OCI-M1 (cell line): Measurements from ENCODE around the gene MSX1.
"Not testable (repeated sequence)": the region's sequence is repeated elsewhere in the genome, so short reads cannot be mapped to it uniquely, and the experiment has no call there.

ENCODE experiments used
- DNase-seq: peaks from one replicate; lab custom pipeline; 2025; lab: John Stamatoyannopoulos, UW

Gene MSX1

DNA sequence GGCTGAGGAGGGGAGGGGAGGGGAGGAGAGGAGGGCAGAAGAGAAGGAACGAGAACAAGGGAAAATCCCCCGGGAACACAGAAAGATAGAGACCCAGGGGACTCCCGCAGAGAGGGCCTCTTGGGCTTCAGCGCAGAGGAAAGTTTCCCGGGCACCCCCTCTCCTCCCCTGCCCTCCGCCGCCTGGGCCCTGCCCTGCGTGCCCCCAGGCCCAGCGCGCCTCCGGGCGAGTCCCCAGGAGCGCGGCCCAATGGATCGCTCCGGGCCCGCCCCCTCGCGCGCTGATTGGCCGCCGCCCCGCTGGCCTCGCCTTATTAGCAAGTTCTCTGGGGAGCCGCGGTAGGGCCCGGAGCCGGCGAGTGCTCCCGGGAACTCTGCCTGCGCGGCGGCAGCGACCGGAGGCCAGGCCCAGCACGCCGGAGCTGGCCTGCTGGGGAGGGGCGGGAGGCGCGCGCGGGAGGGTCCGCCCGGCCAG lies at the start of gene MSX1:
MSX1 (plus strand) TSS at position 341 of the 474 bp plus-strand sequence. CDS start 235 bp downstream, outside the sequence.
- peak; percentile 40 for DNase-seq

DNA sequence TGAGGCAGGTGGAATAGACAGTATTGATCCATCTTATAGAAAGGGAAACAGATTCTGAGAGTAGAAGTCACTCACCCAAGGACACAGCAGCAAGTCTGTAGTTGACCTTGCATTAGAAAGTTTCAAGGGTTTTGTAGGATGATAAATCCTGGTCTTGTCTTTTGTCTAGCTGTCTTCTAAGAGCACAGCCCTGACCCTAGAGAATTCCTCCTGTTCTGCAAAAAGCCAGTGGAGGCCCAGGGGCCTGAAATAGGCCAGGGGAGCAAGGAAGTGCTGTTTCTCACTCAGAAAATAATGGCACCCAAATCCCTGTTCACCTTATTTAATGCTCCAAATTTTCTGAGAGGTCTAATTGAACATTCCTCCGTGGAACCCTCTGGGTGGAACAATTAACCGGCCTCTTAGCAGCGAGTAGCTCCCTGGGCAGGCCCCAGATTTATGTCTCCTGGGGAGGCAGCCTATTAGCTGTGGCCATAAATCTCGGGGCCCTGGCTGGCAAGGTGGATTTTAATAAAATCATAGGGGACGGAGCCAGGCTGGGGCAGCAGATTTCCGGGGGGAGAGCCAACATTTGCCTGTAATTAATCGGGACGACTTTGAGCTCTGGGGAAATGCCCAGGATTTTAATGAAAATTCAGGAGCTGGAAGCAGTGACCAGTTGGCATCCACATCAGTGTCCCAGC lies 49.2 kb upstream of the MSX1 start:
- DNase-seq = no peak

DNA sequence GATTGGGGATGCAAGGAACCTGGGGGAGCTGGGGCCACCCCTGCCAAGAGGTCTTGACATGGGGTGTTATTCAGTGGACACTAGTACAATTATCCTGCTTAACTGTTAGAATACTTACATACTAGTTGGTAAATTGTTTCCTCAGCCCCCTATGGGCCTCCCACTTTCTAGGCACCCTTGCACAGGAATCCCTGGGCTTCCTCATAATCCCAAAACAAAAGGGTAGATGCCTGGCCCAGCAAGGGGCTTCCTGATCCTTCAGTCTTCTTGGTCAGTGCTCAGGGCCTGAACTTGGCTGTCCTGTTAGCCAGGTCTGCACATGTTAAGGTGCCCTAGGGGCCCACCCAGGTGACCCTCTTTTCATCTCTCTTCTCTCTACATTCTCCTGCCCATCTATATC lies 48.7 kb upstream of the MSX1 start:
- no peak for DNase-seq

DNA sequence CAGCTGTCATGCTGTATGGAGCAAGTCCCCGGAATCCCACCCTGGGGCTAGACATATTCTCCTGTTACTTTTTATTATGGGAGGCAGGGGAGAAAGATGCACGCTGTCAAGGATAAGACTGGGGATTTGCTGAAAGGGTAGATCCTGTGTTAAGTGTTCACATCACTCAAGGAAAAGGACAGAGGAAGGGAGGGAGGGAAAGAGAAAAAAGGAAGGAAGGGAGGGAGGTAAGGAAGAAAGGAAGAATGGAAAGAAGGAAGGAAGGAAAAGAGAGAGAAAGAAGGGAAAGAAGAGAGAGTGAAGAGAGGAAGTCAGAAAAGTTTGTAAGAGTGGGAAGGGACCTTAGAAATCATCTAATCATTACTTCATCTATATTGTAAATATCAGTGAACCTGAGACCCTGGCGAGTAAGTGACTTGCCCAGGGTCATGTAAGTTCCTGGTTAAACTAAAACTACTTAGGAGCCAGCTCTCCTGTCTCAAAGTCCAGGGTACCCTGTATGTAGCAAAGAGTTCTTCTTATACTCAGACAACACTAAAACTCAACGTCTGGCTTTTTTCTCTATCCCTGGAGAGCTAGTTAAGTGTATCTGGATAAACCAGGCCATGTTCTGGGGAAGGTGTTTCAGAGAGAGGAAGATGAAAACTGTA lies 47.2 kb upstream of the MSX1 start:
- DNase-seq = no peak

DNA sequence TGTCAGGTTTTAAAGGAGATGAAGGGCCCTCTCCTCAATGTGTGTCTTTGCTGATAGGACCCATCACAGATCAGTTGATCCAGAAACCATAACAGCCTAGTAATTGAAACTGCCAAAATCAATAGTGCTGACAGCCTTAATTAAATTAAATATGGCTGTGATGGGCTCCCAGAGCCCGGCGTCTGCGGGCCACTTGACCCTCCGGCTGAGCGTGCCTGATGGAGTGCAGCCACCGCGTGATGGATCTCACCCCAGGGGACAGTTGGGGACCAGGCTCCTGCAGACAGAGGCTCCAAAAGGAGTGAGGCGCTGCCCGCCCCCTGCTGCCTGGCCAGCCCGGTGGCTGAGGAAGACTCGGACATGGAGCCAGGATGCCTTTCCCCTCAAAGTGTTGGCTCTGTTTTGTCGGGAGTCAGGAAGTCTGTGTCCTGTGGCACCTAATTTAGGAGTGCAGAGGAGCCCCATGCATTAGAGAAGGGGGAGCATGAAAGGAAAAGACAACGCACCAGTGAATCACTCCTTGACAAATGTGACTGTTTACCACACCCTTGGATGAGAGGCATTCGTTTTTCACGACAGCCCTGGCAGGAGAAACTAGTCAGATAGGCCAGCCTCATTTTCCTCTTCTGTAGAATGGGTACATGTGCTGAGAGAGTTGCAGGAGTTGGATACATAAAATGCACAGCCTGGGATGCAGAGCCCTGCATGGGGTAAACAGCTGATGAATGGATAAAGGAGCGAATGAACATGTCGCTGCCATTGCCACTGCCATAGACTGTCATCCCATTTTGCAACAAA lies 40.9 kb upstream of the MSX1 start:
- no peak for DNase-seq

DNA sequence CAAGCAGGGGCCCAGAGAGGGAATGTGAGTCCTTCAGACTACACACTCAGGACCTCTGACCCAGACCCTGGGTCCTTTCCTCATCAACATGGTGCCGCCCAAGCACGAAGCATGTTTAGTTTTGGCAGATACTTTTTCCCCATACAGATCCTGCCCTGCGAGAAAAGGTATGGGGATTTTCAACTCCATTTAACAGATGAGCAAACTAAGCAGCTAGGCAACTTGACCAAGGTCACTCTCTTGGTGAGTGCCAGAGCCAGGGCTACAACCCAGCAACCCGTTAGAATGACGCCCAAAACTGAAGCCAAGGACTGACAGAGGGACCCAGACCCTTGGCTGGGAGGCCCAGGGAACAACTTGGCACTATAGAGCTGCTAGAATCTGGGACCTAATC lies 40.3 kb upstream of the MSX1 start:
- DNase-seq = no peak

DNA sequence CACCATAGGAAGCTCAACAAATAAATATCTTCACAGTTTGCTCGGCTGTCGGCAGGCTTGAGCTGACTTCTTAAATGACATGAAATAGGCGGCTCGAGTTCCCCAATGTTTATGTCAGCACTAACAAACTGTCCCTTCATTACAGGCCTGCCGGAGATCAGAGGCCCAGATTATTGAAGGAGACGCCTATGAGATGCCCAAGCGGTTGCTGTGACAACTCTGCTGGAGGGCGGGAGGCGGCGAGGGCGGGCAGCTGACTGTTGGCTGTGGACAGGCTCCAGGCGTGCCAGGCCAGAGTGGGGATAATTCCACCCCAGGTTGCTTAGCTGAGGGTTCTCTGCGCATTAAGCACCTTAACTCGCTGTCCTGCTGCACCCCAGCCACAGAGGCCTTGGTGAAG lies 39.2 kb upstream of the MSX1 start:
- DNase-seq = no peak

DNA sequence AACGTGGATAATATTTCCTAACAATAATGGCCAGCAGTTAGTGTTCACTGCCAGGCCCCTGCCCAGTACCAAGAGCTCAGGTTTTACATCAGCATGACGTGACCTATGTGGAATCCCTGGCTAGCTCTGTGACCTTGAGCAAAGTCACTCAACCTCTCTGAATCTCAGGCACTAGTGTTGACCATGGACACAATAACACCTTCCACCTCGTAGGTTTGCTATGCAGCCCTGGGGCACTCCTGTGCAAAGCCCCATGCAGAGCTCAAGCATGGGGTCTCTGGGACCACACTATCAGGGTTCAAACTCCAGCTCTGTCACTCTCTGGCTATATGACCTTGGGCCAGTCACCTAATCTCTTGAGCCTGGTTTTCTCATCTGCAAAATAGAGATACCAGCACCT lies 38.7 kb upstream of the MSX1 start:
- no peak for DNase-seq

DNA sequence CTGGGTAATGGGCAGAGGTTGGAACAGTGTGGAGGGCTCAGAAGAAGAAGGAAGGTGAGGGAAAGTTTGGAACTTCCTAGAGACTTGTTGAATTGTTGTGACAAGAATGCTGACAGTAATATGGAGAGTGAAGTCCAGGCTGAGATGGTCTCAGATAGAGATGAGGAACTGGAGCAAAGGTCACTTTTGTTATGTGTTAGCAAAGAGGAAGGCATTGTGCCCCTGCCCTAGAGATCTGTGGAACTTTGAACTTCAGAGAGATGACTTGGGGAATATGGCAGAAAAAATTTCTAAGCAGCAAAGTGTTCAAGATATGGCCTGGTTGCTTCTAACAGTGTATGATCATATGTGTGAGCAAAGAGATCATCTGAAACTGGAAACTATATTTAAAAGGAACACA lies 37.9 kb upstream of the MSX1 start:
- DNase-seq = no peak

DNA sequence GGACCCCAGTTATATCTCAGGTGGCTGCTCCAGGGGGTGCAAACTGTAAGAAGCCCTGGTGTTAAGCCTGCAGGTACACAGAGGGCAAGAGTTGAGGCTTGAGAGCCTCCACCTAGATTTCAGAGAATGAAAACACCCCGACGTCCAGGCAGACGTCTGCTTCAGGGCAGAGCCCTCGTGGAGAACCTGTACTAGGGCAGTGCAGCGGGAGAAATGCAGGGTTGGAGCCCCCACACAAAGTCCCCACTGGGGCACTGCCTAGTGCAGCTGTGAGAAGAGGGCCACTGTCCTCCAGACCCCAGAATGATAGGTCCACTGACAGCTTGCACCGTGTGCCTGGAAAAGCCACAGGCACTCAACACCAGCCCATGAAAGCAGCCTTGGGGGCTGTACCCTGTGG lies 37.2 kb upstream of the MSX1 start:
- not testable (repeated sequence) for DNase-seq

DNA sequence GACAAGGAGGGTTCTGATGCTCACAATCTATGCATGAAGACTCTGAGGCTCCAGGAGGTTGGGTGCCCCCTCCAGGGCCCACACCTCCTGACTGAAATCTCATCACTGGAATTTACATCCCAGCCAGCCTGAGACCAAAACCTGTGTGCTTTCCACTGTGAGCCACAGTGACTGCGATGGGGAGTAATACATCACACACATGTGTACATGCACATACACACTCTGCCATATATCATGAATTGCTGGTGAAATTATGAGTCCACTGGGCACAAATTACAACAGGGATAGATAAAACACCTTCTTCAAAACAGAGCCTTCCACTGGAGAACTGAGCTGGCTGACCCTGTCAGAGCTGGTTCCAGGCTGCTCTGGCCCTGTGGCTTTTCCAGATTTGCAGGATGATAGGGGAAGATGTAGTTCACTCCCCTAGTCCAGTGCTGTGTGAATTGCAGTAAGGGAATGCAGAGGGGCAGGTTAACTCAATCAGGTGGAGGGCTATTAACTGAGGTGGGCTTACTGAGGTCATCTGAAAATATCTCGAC lies 35.8 kb upstream of the MSX1 start:
- DNase-seq = no peak

DNA sequence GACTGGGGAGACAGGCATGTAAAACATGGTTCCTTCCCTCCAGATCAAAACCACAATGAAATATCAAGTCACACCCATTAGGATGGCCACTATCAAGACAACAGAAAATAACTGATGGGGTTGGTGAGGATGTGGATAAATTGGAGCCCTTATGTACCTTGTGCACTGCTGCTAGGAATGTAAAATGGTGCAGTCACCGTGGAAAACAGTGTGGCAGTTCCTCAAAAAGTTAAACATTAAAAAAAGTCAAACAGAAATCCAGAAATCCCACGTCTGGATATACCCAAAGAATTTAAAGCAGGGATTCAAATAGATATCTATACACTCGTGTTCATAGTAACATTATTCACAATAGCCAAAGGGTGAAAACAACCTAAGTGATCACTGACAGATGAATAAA lies 35.2 kb upstream of the MSX1 start:
- no peak for DNase-seq

DNA sequence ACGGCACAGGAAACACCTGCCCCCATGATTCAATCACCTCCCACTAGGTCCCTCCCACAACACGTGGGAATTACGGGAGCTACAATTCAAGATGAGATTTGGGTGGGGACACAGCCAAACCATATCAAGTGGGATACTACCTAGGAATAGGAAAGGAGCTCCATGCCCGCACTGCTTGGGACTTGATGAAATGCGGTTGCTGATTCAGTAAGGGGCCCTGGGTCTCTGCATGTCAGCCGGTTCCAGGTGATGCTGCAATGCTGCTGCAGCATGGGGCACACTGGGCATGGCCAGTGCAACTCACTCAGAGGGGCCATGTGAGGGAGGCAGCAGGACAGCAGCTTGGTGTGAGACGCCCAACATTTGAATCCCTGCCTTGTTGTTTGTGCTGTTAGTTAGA lies 34.0 kb upstream of the MSX1 start:
- no peak for DNase-seq

DNA sequence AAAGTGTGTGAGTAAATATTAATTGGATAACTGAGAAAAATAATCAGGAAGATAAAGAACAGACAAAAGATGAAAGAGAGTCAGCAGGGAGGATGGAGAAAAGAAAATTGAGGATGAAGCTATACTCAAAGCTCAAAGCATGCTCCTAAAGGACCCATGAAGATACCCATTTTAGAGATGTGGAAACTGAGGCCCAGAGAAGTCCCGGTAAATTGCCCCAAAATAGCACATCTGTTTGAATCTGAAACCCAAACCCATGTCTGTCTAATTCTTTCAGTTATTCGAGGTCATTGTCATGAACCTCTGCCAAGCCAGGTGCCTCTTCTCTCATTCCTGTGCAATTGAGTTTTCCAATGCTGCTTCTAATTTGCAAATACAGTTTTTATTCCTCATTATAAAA lies 29.6 kb upstream of the MSX1 start:
- DNase-seq = no peak

DNA sequence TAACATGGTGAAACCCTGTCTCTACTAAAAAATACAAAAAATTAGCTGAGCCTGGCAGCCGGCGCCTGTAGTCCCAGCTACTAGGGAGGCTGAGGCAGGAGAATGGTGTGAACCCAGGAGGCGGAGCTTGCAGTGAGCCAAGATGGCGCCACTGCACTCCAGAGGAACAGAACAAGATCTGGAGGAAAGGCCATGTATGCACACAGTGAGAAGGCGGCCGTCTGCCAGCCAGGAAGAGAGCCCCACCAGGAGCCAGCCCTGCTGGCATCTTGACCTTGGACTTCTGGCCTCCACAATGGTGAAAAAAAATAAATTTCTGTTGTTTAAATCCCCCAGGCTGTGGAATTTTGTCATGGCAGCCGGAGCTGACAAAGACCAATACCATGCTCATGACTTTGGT lies 28.2 kb upstream of the MSX1 start:
- no peak for DNase-seq

DNA sequence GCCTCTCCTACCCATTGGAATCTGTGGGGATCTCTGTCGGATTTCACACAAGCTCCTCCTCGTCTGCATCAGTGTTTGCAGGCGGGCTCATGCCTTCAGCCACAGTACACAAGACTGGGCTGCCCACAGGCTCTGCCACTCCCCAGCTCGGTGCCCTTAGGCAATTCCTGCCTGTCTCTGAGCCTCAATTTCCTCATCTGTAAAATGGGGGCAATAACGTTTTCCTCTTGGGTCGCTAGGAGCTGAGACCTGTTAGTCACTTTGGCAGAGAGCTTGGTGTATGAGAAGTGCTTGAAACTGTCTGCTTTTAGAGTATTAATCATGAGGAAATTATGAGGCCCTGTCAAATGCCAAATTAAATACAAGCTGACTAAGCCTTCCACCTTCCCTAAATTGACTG lies 27.6 kb upstream of the MSX1 start:
- no peak for DNase-seq

DNA sequence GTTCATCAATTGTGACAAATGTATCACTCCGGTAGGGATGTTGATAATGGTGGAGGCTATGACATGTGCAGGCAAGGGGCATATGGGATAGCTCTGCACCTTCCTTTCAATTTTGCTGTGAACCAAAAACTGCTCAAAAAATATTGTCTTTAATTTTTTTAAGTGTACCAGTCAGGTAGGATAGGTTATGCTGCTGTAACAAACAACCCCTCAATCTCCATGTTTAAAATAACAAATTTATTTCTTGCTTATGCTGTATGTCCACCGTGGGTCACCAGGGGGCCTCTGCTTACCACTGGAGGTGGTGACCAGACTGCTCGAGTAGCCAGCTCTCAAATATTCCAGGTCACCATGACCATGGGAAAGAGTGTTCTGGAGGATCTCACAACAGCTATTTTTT lies 23.4 kb upstream of the MSX1 start:
- DNase-seq = no peak

DNA sequence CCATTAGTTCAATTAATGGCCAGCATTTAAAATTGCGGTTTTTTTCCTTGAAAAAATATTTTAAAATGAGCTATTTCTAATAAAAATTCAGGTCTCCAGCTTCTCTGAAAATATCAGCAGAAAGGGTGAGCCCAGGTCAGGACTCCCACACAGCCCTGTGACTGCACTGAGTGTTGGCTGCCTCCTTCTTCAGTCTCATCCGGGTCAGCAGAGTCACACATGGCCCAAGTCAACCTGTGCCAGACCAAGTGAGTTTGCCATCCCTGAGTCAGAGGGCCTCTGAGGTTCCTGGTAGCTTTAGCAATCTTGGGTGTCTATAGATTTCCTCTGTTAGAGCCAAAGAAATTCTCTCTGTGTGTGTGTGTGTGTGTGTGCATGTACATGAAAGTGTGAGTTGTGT lies 22.1 kb upstream of the MSX1 start:
- no peak for DNase-seq

DNA sequence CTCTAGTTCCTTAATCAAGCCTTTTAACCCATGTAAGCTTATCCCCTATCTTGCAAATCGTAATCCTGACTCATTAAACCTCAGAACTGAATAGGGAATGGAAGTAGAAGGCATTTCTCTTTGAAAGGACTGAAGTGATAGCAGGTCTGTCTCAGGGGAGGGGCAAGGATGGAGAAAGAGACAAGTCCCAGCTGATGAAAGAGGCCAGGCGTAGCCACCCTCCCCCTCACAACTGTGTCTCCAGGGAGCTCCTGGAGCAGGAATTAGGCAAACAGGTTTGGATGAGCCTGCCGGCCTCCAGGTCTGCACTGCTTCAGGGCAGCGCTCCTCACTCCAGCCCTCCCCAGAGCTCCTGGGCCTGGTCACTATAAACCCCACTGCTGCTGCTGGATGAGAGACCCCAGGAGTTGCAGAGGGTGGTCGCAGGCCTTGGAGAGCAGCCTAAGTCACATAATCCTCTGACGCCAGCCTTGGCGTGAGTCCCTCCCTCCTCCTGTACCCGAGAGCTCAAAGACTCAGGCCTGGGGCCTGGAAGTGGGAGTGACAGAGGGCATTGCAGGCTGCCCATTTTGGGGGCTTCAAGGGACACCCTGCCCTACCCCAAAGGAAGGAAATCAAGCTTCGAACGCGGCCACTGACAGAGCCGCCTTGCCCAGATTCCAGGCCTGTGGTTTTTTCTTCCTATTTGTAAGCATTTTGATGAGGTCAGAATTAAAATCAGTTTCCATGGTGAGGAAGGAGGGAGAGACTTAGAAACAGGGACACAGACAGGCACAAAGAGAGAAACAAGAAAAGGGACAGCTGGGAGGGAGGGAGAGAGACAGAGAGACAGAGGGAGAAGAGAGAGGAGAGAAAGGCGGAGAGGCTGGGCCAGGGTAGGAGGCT lies 21.2 kb upstream of the MSX1 start:
- DNase-seq = no peak

DNA sequence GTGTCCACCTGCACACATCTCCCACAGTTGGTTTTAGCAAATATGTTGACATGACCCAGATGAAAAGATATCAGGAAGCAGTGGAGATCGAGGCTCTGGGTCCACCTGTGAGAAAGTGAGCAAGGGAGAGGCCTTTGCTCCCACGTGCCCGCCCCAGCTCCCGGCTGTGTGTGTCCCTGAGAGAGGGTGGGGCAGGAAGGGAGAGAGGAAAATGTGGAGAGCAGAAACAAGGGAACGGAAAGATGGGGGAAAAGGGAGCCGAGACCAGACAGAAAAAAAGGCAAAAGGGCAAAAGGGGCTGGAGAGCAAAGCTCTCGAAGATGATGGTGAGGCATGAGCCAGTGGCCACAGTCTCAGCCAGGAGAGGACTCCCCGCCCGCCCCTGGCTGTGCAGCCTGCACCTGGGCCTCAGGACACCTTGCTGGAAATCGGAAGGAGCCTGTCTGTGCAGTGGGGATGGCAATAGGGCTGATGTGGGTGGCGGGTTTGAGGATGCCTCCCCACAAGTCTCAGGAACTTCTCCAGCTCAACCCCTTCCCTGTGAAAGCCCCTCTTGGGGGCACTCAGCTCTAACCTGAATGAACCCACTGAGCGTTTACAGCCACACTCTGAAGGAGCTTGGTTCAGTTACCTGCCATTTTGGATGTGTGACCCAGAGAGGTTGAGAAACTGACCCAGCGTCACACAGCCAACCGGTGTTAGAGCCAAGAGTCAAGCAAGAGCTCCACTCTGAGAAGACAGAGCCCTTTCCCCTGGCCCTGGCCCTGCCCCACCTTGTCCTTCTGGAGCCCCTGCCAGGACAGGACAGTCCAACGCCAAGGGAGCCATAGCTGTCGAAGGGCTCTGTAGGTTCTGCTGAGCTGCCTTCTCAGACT lies 20.3 kb upstream of the MSX1 start:
- no peak for DNase-seq

DNA sequence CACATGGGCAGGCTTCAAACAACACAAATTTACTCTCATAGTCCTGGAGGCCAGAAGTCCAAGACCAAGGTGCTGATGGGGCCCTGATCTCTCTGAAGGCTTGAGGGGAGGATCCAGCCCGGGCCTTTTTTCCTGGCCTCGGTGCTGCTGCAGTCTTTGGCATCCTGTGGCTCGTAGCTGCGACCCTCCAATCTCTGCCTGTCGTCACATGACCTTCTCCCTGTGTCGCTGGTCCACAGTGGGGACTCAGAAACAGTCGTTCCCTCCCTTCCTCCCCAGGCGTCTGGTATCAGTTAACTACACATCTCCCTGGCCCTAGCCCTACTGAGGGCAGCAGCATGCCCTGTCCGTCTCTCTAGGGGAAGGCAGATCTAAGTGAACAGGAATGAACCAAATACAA lies 19.1 kb upstream of the MSX1 start:
- DNase-seq = no peak
